ENCODE data around the gene ABHD14A.

The ABHD14A gene

DNA sequence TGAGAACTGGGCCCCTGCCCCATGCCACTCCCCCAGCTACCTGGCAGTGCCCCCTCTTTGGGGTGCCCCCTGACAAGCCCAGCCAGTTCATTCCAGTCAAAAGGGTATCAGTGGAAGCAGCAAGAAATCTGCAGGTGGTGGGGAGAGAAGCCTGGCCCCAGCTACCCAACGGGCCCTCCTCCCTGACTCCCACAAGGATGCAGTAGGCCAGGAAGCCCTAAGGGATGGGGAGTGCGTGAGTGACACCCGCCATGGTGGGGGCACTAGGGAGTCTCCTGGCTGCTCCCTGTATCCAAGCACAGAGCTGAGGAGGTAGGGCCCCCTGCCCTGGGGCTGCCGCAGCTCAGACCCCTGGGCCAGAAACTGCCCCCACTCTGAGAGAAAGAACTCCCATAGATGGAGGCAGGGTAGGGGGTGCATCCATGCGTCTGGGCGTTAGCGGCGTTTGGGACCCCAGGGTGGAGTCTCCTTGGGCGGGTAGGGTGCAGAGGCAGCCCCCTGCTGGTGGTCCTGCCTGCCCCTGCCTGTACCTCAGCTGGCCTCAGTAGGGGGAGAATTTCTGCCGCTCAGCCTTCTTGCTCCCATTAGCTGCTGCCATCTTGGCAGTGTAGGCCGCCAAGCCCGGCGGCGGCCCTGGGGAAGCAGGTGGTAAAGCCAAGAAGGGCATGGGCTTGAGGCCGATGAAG, 17.2 kb upstream of the ABHD14A start:
- DNase-seq (ENCODE audit: low spot score): no peak

DNA sequence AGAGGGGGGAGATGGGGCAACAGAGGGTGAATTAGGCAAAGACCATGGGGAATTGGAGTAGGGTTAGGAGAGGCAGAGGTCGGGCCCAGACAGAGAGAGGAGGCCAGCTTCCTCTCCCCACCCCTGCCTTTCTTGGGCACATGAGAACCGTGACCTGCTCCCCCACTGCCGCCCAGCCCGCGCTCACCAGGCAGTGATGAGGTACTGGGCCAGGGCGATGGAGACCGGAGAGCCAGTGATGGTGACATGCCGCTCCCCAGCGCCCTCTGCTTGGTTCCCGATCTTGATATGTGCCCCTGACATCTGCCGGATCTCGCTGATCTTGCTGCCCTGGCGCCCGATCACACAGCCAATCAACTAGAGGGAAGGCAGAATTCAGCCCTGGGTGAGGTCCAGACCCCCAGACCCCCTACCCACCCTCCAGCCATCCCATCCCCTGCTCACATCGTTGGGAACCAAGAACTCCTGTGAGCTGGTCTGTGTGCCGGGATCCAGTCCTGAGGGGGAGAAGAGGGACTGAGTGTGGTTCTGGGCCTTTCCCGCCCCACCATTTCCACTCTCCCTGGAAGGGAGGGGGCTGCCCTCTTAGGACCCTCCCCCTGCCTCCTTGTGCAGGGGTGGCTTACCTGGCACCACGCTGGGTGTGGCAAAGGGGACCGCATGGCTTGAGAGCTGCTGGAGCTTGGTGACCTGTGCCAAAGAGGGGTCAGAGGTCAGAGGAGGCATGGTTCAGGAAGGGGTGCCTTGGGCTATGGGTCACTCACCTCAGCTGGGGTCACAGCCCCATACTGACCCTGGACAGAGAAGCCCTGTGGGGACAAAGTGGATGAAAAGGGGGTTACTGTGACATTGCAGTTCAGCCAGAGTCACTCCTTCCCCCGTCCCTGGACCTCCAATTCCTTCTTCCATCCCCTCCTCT, 16.0 kb upstream of the ABHD14A start:
- no peak for DNase-seq (ENCODE audit: low spot score)

DNA sequence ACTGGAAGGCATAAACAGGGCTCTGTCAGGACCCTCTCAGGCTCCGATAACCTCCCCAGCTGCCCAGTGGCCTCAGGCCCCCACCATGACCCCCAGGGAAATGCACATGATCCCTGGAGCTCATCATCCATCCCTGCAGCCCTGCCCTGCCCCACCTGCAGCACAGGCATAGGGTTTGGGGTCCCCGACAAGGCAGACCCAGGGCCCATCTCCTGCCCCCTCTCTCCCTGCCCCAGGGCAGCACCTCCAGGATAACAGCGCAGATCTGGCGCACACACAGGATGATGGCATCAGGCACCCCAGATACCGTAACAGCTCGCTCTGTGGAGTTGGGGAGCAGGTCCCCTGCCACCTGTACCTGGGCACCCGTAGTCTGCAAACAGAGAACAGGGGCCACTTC, 15.2 kb upstream of the ABHD14A start:
- no peak for DNase-seq (ENCODE audit: low spot score)

DNA sequence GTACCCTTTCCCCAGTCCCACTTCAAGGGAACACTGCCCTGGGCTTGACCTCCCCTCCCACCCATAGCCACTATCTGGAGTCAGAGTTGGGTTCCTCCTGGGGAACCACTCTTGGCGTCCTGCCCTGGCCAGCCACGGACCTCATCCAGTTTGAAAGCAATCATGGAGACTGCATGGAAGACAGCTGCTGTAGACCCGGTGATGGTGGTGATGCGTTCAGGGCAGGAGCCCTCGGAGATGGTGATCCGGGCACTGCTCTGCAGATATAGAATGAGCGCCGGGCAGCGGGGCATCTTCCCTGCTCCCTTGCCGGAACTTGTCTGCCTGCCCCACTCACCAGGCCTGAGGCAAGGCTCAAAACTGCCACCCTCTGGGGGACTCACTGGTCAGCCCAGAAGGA, 14.5 kb upstream of the ABHD14A start:
- DNase-seq (ENCODE audit: low spot score): no peak

DNA sequence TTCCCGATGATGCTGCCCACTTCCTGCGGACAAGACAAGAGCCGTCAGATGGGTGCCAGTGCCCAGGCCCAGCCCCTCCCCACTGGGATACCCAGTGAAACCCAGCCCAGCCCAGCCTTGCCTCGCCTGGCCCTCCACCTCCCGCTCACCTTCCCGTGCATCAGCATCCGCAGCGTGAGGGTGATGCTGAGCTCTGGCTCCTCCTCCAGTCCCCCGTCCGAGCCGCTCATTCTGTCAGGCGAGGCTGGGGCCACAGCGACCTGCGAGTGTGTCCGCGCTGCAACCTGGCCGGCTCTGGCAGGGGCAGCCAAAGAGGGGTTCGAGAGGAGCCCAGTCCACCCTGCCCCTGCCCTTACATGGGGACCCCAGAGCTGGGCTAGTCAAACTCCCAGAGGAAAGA, 13.9 kb upstream of the ABHD14A start:
- DNase-seq (ENCODE audit: low spot score): no peak

DNA sequence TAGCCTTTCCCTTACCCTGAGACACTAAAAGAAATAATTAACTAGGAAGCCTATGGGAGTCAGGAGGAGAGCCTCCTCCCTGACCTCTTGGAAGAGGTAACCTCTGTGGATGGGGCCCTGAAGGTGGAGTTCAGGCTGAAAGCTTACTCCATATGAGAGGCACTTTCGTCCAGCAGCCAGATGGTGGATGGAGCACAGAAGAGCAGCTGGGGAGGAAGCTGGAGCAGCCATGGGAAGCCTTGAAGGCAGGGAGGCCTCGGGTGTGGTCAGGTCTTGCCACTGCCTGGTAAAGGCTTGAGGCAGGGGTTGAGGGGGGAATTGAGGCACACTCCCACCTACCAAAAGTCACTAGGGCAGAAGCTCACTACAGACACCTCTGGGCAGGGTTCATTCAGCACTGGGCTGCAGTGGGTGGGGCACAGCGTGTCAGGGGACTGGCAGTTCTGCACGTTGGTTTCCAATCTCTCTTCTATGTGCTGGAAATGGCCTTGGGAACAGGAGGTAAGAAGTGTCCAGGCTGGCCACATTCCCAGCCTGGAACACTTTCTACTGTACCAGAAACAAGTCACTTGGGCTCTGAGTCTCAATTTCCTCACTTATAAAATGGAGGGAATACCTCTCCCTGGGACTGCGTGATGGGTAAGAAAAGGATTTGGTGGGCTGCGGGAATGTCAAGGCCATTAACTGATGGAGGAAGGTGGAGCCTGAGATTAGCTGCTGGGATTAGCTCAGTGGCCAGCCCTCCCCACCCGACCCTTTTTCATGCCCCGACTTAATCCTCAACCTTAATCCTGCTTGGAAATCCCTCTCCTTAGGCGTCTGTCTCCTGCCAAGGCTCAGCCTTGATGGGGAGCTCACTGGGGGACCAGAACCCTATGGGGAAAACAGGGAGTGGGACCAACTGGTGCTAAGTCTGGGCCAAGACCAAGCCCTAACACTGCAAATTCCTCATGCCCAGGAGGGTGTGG, 13.0 kb upstream of the ABHD14A start:
- no peak for DNase-seq (ENCODE audit: low spot score)

DNA sequence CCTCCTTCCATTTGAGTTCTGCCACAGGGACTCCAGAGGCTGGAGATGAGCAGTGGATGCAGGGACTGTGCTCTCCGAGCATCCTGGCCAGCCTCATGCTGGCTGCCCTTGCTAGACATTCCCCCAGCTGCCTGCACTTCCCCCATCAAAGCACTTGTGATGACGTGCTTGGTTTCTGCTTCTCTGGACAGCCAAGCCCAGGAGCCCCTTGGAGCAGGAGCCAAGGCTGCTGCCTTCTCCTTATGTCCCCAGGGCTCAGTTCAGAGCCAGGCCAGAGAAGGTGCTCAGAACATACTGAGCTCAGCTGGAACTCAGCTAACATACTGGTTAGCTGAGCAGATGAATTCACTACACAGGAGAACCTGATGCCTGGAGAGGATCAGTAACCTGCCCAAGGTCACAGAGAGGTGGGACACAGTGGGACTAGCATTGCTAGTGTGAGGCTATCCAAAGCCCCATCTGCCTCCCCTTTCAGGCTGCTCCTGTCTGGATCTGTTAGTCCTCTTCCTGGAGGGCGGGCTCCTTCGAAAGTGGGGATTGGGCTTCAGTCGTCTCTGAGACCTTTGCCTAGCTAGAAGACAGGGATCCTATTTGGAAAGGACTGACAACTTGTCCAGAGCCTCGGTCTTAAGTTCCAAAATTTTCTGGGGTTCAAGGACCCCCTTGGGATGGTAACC, 11.9 kb upstream of the ABHD14A start:
- DNase-seq (ENCODE audit: low spot score): peak; percentile 48

DNA sequence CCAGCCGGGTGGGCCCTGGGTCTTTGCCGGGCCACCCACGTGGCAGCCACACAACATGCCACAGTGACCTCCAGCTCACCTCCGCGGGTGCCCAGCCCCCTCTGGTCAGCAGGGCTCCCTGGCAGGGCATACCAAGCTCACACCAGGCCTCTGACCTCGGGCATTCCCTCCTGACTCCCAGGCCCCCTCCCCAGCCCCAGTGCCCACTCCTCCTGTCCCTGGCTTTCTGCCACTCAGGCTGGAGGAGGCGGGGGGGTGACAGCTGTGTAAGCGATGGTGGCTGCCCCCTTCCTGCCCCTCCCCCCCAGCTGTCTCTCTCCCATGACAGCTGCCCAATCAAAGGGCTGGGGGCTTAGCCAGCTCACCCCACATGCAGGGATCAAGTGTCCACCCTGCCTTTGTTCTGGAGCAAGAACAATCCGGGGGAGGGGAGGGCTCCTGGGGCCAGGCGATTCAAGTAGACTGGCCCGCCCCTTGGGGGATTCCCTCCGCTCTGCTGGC, 10.9 kb upstream of the ABHD14A start:
- peak; percentile 37 for DNase-seq (ENCODE audit: low spot score)

DNA sequence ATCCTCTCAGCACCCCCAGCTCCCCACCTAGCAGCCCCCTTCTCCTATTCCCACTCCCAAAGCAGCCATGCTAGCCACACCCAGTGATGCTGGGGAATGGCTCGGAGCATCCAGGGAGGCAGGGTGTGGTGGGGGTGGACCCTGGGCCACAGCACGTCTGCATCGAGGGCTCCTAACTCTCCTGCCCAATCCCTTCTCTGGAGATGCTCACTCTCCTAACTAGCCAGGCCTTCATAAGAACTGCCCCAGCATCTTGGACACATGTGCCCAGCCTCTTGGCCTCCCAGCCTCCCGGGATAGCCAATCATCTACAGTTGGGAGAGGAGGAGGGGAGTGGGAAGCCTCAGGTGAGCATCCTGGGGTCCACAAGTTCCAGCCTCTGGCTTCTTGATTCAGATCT, 10.3 kb upstream of the ABHD14A start:
- DNase-seq (ENCODE audit: low spot score): no peak

DNA sequence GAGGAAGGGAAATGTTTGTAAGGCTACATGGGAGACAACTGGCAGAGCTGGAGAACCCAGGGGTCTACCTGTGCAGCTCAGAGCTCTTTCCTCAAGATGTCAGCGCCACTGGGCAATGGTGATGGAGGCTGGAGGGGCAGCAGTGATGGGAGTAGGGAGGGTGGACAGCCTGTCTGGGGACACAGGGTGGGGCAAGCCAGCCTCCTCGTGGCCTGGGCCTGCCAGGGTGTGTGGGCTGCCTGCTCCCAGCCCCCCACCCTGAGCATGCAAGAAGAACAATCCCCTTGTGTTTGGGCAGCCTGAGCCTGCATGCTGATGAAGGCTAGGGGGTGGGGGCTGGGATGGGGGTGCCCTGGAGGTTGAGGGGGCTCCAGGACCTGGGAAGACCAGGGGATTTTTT, 8.8 kb upstream of the ABHD14A start:
- DNase-seq (ENCODE audit: low spot score): peak; percentile 90

DNA sequence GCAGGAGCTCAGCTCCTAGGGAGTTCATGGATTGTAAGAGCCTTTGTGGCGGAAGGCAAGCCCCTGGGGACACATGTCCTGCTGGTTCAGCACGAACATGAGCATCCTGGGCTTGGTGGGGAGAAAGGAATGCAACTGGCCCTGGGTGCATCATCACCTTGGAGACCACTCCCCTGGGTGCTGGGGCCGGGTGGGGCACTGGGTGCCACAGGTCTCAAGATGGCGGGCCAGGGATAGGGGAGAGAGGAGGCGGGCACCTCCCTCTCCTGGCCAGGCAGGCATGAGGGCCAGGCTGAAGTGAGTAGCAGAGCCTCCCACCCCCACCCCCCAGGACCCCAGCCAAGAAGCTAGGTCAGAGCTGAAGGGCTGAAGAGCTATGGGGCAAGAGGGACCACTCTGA, 8.4 kb upstream of the ABHD14A start:
- no peak for DNase-seq (ENCODE audit: low spot score)

DNA sequence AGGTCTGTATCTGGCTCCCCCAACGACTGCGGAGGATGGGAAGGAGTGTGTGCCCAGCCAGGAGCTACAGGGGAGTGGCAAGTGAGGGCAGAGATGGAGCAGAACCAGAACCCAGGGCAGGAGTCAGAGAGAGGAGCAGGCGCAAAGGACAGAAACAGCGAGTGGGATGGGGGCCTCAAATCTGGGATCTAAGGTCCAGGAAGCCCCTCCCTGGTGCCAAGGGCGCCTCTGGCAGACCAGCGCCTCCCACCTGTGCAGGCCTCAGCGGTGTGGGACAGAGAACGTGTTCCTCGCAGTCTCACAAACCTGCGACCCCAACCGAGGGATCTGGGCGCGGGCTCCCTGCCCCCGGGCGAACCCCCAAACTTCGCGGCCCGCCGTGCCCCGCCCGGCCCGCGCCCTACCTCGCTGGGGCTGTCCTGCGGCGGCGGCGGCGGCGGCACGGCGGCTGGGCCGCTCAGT, 7.9 kb upstream of the ABHD14A start:
- no peak for DNase-seq (ENCODE audit: low spot score)

DNA sequence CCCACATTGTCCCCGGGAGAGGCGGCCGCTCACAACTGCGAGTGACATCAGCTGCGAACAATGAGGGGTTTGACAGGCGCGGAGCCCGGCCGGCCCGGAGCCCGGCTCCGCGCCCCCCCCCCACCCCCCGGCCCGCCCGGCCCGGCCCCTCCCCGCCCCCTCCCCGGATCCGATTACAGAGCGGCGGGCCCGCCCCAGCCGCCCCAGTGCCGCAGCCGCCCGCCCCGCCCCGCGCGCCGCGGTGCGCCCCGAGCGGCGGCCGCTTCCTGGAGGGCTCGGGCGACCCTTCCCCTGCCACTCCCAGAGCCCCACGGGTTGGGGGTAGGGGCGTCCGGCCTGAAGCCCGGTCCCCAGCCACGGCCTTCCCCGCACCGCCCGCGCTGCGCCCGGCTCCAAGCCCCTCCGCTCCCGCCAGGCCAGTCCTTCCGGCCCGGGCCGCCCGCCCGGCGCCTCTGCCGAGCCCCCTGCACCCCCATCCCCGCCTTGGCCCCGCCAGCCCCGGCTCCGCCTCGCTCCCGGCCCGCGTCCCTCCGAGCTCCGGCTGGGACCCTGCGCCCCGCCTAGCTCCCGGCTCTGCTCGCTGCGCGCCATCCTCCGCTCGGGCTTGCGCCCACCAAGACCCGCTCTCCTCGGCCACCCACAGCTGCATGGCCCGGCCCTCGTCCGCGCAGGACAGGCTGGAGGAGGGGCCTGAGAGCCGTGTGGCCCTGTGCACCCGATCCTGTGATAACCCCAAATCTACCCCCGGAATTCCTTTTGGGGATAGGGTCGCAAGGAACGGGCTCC, 7.3 kb upstream of the ABHD14A start, which contains the start of gene PCBP4:
PCBP4 (minus strand) TSS at position 71 of the 786 bp plus-strand sequence. CDS start 6,214 bp downstream, outside the sequence.
- peak; percentile 74 for DNase-seq (ENCODE audit: low spot score)

DNA sequence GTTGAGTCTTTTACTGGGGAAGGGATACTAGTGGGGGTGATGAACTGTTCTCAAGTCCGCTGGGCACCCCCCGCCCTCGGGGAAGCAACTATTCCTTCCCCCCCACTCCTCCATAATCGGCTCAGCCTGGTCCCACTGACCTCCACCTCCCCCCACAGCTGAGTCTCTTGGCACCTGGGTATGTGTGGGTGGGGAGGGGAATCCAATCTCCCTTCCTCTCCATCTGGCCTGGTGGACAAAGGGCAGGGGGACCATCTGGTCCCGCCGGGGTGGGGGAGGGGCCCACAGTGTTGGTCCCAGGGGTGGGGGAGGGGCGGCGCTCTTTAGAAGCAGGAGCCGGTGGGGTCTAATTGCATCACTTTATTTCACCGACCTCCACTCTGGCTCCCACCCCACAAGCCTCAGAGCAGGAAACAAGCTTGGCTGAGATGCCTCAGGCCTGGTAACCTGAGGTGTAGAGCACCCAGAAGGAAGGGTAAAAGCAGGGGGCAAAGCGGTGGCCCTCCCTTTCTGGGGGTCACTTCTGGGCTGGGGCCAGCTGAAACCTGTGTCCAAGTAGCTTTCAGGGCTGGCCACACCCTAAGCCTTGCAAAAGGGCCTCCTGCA, 6.6 kb upstream of the ABHD14A start:
- DNase-seq (ENCODE audit: low spot score): no peak

DNA sequence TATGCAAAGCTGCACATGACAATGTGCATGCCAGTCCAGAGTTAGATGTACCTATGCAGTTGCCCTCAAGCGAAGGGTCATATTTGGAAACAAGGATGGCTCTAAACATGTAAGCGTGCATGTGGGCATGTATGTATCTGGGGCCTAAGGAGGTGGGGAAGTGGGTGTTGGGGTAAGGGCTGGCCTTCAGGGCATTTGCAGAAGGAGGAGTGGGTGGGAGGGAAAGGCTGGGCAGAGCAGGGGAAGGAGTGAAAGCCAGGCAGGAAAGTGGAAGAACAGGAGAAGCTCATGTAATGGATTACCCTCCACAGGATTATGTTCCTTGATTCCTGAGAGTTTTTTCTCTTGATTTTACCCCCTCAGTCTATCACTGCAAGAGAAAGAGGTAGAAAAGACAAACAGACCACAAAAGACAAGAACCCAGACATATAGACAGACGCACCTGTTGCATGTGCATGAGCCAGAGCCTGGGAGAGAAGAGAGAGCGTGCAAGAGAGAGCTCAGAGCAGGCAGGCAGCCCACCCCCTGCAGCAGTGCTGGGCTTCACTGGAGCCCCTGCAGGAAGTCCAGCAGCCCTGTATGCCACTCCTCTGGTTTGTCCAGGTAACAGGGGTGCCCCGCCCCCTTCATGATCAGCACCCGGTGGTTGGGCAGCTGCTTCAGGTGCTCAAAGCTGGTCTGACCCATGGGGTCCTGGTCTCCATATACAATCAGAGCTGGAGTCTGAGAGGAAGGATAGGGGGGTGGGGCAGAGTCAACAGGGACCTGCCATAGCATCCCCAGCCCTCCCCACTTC, 5.8 kb upstream of the ABHD14A start:
- no peak for DNase-seq (ENCODE audit: low spot score)

DNA sequence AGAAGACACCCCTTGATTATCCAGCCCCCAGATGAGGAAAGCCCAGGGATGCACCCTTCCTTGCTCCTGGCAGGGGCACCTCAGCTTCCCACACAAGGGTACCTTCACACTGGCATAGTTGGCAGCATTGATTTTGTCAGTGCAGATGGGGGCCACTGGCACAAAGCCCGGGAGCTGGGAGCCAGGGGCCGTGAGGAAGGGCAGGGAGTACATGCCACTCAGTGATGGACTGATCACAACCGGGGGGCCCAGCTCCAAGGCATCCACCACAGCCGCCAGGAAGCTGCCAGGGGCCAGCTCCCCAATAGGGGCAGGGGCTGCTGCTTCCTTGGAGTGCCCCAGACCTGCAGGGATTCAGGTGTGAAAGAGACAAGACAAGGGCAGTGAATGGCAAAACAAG, 5.0 kb upstream of the ABHD14A start:
- no peak for DNase-seq (ENCODE audit: low spot score)

DNA sequence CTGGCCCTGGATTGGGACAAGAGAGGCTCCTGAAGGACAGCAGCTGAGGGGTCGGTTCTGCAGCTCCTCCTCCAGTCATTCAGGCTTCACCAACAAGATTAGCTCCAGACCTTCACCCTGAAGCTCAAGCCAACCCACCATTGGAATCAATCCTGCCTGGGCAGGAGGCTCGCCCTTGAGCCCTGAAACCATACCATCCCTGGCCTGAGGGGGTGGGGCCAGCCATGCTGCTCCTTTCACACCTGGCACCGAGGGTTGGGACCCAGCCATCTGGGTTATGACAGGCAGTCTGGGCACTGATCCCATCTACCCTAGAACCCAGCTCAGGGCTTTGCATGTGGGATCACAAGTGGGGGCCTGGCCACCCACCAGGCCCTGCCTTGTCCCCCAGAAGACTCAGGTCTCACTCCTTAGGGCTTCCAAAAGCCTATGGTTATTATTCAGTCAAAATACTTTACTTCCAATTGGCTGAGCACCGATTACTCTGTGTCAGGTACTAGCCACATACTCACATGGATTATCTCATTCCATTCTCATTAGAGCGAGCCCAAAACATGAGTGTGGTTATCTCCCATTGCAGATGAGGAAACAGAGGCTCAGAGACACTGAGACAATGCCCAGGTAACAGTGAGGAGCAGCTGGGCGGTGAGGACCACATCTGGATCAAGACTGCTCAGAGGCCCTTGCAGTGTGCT, 4.1 kb upstream of the ABHD14A start:
- DNase-seq (ENCODE audit: low spot score): no peak

DNA sequence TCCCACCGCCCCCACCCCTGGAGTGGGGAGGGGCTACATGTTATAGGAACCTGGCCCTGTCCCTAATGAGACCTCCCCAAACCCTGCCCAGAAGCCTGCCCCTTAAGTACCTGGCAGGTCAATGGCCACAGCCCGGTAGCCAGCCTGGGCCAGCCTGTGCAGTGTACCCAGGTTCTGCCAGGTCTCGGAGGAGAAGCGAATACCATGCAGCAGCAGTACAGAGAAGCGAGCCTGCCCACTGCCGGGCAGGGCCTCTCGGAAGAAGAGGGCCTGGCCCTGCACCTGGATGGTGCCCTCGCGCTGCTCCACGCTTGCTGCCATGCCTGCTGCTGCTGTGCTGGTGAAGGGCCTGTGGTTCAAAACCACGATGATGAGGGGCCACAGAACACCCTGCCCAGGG, 3.5 kb upstream of the ABHD14A start:
- DNase-seq (ENCODE audit: low spot score): no peak
